Fibroblast of lung (primary cell): ENCODE data around the gene GNG7.

Source experiments
- EZH2 ChIP-seq: IDR thresholded peaks from 2 replicates; pipeline ENCODE4 v1.5.1; 2012; ENCODE audit warnings: low read length, control low read depth, mild to moderate bottlenecking; ENCODE audit errors: missing control alignments
- TF ChIP-seq, protein P1 (sequence below), 2 donors: IDR thresholded peaks in 1 of 2; conservative IDR thresholded peaks in 1 of 2; 1 replicate in 1 of 2; 2 replicates in 1 of 2; pipeline ENCODE4 v1.5.1; 2011 to 2012; ENCODE audit warnings: low read length in 2 of 2, control low read depth in 1 of 2, inconsistent platforms in 1 of 2, low read depth in 1 of 2, mild to moderate bottlenecking in 1 of 2

DNA sequence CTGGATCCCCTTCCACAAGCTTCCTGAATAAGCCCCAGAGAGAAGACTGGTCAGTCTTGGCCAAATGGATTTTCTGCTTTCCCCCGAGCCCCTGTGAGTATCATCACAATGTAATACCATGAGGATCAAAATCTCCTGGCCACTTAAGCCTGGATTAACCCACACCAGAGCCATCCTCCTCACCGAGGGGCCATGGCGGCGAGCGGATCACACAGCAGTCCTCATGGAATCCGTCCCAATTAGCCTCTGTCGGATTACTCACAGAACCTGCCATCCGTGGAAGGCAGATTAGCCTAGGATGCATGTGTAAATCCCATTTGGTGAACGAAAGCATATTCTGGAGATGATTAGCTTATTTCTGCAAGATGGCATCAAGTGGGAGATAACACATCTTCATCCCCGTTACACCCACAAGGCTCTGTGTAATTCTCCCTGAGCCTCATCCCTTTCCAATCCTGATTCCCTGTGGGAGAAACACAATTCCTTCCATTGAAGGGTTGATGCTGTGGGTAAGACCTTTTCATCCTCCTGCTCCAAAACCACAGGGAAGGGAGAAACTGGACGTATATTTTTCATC, 42.5 kb downstream of the GNG7 start:
- TF ChIP-seq, protein P1, sequence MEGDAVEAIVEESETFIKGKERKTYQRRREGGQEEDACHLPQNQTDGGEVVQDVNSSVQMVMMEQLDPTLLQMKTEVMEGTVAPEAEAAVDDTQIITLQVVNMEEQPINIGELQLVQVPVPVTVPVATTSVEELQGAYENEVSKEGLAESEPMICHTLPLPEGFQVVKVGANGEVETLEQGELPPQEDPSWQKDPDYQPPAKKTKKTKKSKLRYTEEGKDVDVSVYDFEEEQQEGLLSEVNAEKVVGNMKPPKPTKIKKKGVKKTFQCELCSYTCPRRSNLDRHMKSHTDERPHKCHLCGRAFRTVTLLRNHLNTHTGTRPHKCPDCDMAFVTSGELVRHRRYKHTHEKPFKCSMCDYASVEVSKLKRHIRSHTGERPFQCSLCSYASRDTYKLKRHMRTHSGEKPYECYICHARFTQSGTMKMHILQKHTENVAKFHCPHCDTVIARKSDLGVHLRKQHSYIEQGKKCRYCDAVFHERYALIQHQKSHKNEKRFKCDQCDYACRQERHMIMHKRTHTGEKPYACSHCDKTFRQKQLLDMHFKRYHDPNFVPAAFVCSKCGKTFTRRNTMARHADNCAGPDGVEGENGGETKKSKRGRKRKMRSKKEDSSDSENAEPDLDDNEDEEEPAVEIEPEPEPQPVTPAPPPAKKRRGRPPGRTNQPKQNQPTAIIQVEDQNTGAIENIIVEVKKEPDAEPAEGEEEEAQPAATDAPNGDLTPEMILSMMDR (conservative IDR thresholded peaks at IDR 0.05 in 1 of 2, IDR thresholded peaks at IDR 0.05 in 1 of 2; ENCODE audit: low read depth in 1 of 2, low read length in 2 of 2), result no peak
- TF ChIP-seq EZH2, result no peak
